ENCODE results near the gene ITGA11. TPM values are rescaled to one million over a fixed set of nuclear protein-coding genes. Genes with fewer than 3 reads are reported as not detected.

The ITGA11 gene
- not detected for total RNA-seq
- not detected for polyA plus RNA-seq

- POLR2A ChIA-PET (ENCODE audit: partially characterized antibody): no interaction called here
- CTCF ChIA-PET (ENCODE audit: partially characterized antibody): no interaction called here
These were observed at the start of gene ITGA11 for GRCh38 chr15:68431792-68432401. Gene ITGA11 (minus strand): TSS chr15:68432163. CDS start chr15:68432066, 97 bp downstream.

GRCh38 chr15:68481321-68481720 lies 49.4 kb upstream of the ITGA11 start:
- Histone ChIP-seq H3K9me3 (ENCODE audit: control insufficient read depth in 1 of 2, low read length in 2 of 2) (no peaks in the 10 kb centered on the region), H3K27me3 (ENCODE audit: insufficient read depth, low read length) (peaks cover 5% of the 10 kb centered on the region), H3K4me3 (ENCODE audit: low read length in 2 of 2) (no peak overlapping the region), H3K36me3 (ENCODE audit: insufficient read depth, low read length) (no peaks in the 10 kb centered on the region), H3K4me1 (ENCODE audit: insufficient read depth, low read length) (no peaks in the 10 kb centered on the region), H3K27ac (ENCODE audit: low read depth, low read length) (no peak overlapping the region)
- ChIA-PET POLR2A (ENCODE audit: partially characterized antibody) (no interaction called here), CTCF (ENCODE audit: partially characterized antibody) (no interaction called here)
- intact Hi-C loops (cut with micrococcal nuclease): no loop called here
- DNase-seq: no peak
- Mint-ChIP-seq H3K36me3 (no peaks in the 10 kb centered on the region), H3K27ac (no peak overlapping the region), H3K27me3 (peaks cover 23 to 34% of the 10 kb centered on the region in 2 donors), H3K9me3 (no peaks in the 10 kb centered on the region), H3K4me3 (no peak overlapping the region), H3K4me1 (no peaks in the 10 kb centered on the region)

More at GRCh38 chr15:68431792-68432401, at the start of gene ITGA11:
- Mint-ChIP-seq H3K36me3 (no peaks in the 10 kb centered on the region), H3K4me1 (peaks cover 0 to 9% (median 2%) of the 10 kb centered on the region in 4 donors), H3K9me3 (no peaks in the 10 kb centered on the region), H3K27me3 (peaks cover 31 to 54% of the 10 kb centered on the region in 2 donors), H3K27ac (no peak within 1 kb of the TSS), H3K4me3 (no peak within 1 kb of the TSS)
- Histone ChIP-seq H3K27ac (ENCODE audit: low read depth, low read length) (no peak within 1 kb of the TSS), H3K4me1 (ENCODE audit: insufficient read depth, low read length) (no peaks in the 10 kb centered on the region), H3K27me3 (ENCODE audit: insufficient read depth, low read length) (peaks cover 5% of the 10 kb centered on the region), H3K36me3 (ENCODE audit: insufficient read depth, low read length) (no peaks in the 10 kb centered on the region), H3K9me3 (ENCODE audit: control insufficient read depth in 1 of 2, low read length in 2 of 2) (no peaks in the 10 kb centered on the region), H3K4me3 (ENCODE audit: low read length in 2 of 2) (no peak within 1 kb of the TSS)
- no peak for DNase-seq
- intact Hi-C loops (cut with micrococcal nuclease): no loop called here

- Histone ChIP-seq H3K4me1 (ENCODE audit: insufficient read depth, low read length) (no peaks in the 10 kb centered on the region), H3K9me3 (ENCODE audit: control insufficient read depth in 1 of 2, low read length in 2 of 2) (no peaks in the 10 kb centered on the region), H3K36me3 (ENCODE audit: insufficient read depth, low read length) (no peaks in the 10 kb centered on the region), H3K27me3 (ENCODE audit: insufficient read depth, low read length) (peaks cover 5% of the 10 kb centered on the region), H3K27ac (ENCODE audit: low read depth, low read length) (no peak overlapping the region), H3K4me3 (ENCODE audit: low read length in 2 of 2) (no peak overlapping the region)
- no peak for DNase-seq
- Mint-ChIP-seq H3K27me3 (peaks cover 20 to 30% of the 10 kb centered on the region in 2 donors), H3K4me3 (no peak overlapping the region), H3K36me3 (no peaks in the 10 kb centered on the region), H3K27ac (no peak overlapping the region), H3K9me3 (no peaks in the 10 kb centered on the region), H3K4me1 (no peaks in the 10 kb centered on the region)
- CTCF ChIA-PET (ENCODE audit: partially characterized antibody): no interaction called here
- intact Hi-C loops (cut with micrococcal nuclease): no loop called here
- POLR2A ChIA-PET (ENCODE audit: partially characterized antibody): no interaction called here
These were observed 48.3 kb upstream of the ITGA11 start for GRCh38 chr15:68480296-68480695.

GRCh38 chr15:68479870-68480269 lies 47.9 kb upstream of the ITGA11 start:
- H3K27me3 Mint-ChIP-seq: peaks cover 20 to 30% of the 10 kb centered on the region in 2 donors
- Histone ChIP-seq H3K9me3 (ENCODE audit: control insufficient read depth in 1 of 2, low read length in 2 of 2) (no peaks in the 10 kb centered on the region), H3K27ac (ENCODE audit: low read depth, low read length) (no peak overlapping the region), H3K36me3 (ENCODE audit: insufficient read depth, low read length) (no peaks in the 10 kb centered on the region), H3K27me3 (ENCODE audit: insufficient read depth, low read length) (peaks cover 5% of the 10 kb centered on the region), H3K4me1 (ENCODE audit: insufficient read depth, low read length) (no peaks in the 10 kb centered on the region), H3K4me3 (ENCODE audit: low read length in 2 of 2) (no peak overlapping the region)
- intact Hi-C loops (cut with micrococcal nuclease): no loop called here
- CTCF ChIA-PET (ENCODE audit: partially characterized antibody): no interaction called here
- DNase-seq: no peak
- no peak overlapping the region for H3K27ac Mint-ChIP-seq
- no peaks in the 10 kb centered on the region for H3K4me1 Mint-ChIP-seq
- no peaks in the 10 kb centered on the region for H3K9me3 Mint-ChIP-seq
- H3K36me3 Mint-ChIP-seq: no peaks in the 10 kb centered on the region
- no peak overlapping the region for H3K4me3 Mint-ChIP-seq
- POLR2A ChIA-PET (ENCODE audit: partially characterized antibody): no interaction called here

GRCh38 chr15:68479406-68479805 lies 47.4 kb upstream of the ITGA11 start:
- DNase-seq: no peak
- Histone ChIP-seq H3K9me3 (ENCODE audit: control insufficient read depth in 1 of 2, low read length in 2 of 2) (no peaks in the 10 kb centered on the region), H3K27me3 (ENCODE audit: insufficient read depth, low read length) (peaks cover 5% of the 10 kb centered on the region), H3K27ac (ENCODE audit: low read depth, low read length) (no peak overlapping the region), H3K4me3 (ENCODE audit: low read length in 2 of 2) (no peak overlapping the region), H3K4me1 (ENCODE audit: insufficient read depth, low read length) (no peaks in the 10 kb centered on the region), H3K36me3 (ENCODE audit: insufficient read depth, low read length) (no peaks in the 10 kb centered on the region)
- H3K27me3 Mint-ChIP-seq: peaks cover 18 to 31% of the 10 kb centered on the region in 2 donors
- intact Hi-C loops (cut with micrococcal nuclease): no loop called here
- no peak overlapping the region for H3K4me3 Mint-ChIP-seq
- POLR2A ChIA-PET (ENCODE audit: partially characterized antibody): no interaction called here
- CTCF ChIA-PET (ENCODE audit: partially characterized antibody): no interaction called here
- no peaks in the 10 kb centered on the region for H3K36me3 Mint-ChIP-seq
- H3K27ac Mint-ChIP-seq: no peak overlapping the region
- no peaks in the 10 kb centered on the region for H3K4me1 Mint-ChIP-seq
- no peaks in the 10 kb centered on the region for H3K9me3 Mint-ChIP-seq

- no peak overlapping the region for H3K27ac Mint-ChIP-seq
- H3K4me1 Mint-ChIP-seq: no peaks in the 10 kb centered on the region
- peaks cover 0 to 2% (median 0%) of the 10 kb centered on the region in 8 donors for H3K9me3 Mint-ChIP-seq
- no peak overlapping the region for H3K27ac ChIP-seq (ENCODE audit: low read depth, low read length)
- intact Hi-C loops (cut with micrococcal nuclease): no loop called here
- no peaks in the 10 kb centered on the region for H3K36me3 Mint-ChIP-seq
- H3K4me3 ChIP-seq (ENCODE audit: low read length in 2 of 2): no peak overlapping the region
- peaks cover 5% of the 10 kb centered on the region for H3K27me3 ChIP-seq (ENCODE audit: insufficient read depth, low read length)
- H3K36me3 ChIP-seq (ENCODE audit: insufficient read depth, low read length): no peaks in the 10 kb centered on the region
- CTCF ChIA-PET (ENCODE audit: partially characterized antibody): no interaction called here
- DNase-seq: no peak
- H3K27me3 Mint-ChIP-seq: peaks cover 19 to 34% of the 10 kb centered on the region in 2 donors
- H3K9me3 ChIP-seq (ENCODE audit: control insufficient read depth in 1 of 2, low read length in 2 of 2): no peaks in the 10 kb centered on the region
- POLR2A ChIA-PET (ENCODE audit: partially characterized antibody): no interaction called here
- H3K4me1 ChIP-seq (ENCODE audit: insufficient read depth, low read length): no peaks in the 10 kb centered on the region
- no peak overlapping the region for H3K4me3 Mint-ChIP-seq
These were observed 46.9 kb upstream of the ITGA11 start for GRCh38 chr15:68478853-68479252.

- ChIA-PET POLR2A (ENCODE audit: partially characterized antibody) (no interaction called here), CTCF (ENCODE audit: partially characterized antibody) (no interaction called here)
- peaks cover 0 to 2% (median 0%) of the 10 kb centered on the region in 8 donors for H3K9me3 Mint-ChIP-seq
- no peak overlapping the region for H3K4me3 ChIP-seq (ENCODE audit: low read length in 2 of 2)
- no peaks in the 10 kb centered on the region for H3K36me3 ChIP-seq (ENCODE audit: insufficient read depth, low read length)
- no peaks in the 10 kb centered on the region for H3K27me3 ChIP-seq (ENCODE audit: insufficient read depth, low read length)
- no peaks in the 10 kb centered on the region for H3K4me1 Mint-ChIP-seq
- no peaks in the 10 kb centered on the region for H3K4me1 ChIP-seq (ENCODE audit: insufficient read depth, low read length)
- peaks cover 18 to 24% of the 10 kb centered on the region in 2 donors for H3K27me3 Mint-ChIP-seq
- no peaks in the 10 kb centered on the region for H3K9me3 ChIP-seq (ENCODE audit: control insufficient read depth in 1 of 2, low read length in 2 of 2)
- no peaks in the 10 kb centered on the region for H3K36me3 Mint-ChIP-seq
- intact Hi-C loops (cut with micrococcal nuclease): no loop called here
- DNase-seq: no peak
- no peak overlapping the region for H3K27ac Mint-ChIP-seq
- no peak overlapping the region for H3K27ac ChIP-seq (ENCODE audit: low read depth, low read length)
- H3K4me3 Mint-ChIP-seq: no peak overlapping the region
These were observed 43.5 kb upstream of the ITGA11 start for GRCh38 chr15:68475449-68475848.

- no peak for DNase-seq
- intact Hi-C loops (cut with micrococcal nuclease): no loop called here
- Mint-ChIP-seq H3K4me1 (no peaks in the 10 kb centered on the region), H3K27ac (no peak overlapping the region), H3K9me3 (peaks cover 0 to 2% (median 0%) of the 10 kb centered on the region in 8 donors), H3K4me3 (no peak overlapping the region), H3K27me3 (peaks cover 9 to 15% of the 10 kb centered on the region in 2 donors), H3K36me3 (no peaks in the 10 kb centered on the region)
- Histone ChIP-seq H3K27me3 (ENCODE audit: insufficient read depth, low read length) (no peaks in the 10 kb centered on the region), H3K4me1 (ENCODE audit: insufficient read depth, low read length) (no peaks in the 10 kb centered on the region), H3K4me3 (ENCODE audit: low read length in 2 of 2) (no peak overlapping the region), H3K27ac (ENCODE audit: low read depth, low read length) (no peak overlapping the region), H3K9me3 (ENCODE audit: control insufficient read depth in 1 of 2, low read length in 2 of 2) (no peaks in the 10 kb centered on the region), H3K36me3 (ENCODE audit: insufficient read depth, low read length) (no peaks in the 10 kb centered on the region)
- POLR2A ChIA-PET (ENCODE audit: partially characterized antibody): no interaction called here
- CTCF ChIA-PET (ENCODE audit: partially characterized antibody): no interaction called here
These were observed 39.6 kb upstream of the ITGA11 start for GRCh38 chr15:68471541-68471940.
